ENCODE data around the gene RBM33. TPM values are rescaled to one million over a fixed set of nuclear protein-coding genes. Genes with fewer than 3 reads are reported as not detected.
A peak's percentile ranks its signal among the peaks of the same experiment; 100 is the strongest.

Gene RBM33
- total RNA-seq, 1 donor from 2014 or later, result 62.8 TPM

DNA sequence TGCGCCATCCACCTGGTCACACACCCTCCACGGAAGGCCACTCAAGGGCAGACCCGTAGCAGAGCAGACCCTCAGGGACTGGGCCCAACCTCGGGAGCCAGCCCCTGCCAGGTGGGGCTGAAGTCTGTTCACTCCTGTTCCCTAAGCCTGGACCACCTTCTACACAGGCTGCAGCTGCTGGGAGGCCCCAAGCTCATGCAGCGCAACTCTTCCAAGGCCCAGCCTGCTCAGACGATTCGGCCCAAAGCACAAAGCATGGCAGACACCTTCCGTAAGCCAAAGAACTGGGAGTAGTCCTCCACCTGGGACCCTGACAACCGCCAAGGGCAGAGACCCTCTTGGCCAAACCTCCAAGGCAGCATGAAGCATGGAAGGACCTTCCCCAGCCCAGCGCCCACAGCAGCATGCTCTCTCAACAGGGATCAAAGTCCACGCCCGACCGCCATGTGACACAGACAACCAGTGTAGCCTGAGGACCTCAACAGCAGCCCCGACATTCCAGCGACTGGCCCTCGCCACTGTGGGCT lies 156.3 kb downstream of the RBM33 start:
- intact Hi-C loops (cut with DNase I), result no loop called here
- peak; percentile 52 for DNase-seq
- TF ChIP-seq, protein P1, sequence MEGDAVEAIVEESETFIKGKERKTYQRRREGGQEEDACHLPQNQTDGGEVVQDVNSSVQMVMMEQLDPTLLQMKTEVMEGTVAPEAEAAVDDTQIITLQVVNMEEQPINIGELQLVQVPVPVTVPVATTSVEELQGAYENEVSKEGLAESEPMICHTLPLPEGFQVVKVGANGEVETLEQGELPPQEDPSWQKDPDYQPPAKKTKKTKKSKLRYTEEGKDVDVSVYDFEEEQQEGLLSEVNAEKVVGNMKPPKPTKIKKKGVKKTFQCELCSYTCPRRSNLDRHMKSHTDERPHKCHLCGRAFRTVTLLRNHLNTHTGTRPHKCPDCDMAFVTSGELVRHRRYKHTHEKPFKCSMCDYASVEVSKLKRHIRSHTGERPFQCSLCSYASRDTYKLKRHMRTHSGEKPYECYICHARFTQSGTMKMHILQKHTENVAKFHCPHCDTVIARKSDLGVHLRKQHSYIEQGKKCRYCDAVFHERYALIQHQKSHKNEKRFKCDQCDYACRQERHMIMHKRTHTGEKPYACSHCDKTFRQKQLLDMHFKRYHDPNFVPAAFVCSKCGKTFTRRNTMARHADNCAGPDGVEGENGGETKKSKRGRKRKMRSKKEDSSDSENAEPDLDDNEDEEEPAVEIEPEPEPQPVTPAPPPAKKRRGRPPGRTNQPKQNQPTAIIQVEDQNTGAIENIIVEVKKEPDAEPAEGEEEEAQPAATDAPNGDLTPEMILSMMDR (IDR thresholded peaks at IDR 0.05), result no peak
- no peaks in the 10 kb centered on the region for H3K9me3 ChIP-seq
- peaks cover 61% of the 10 kb centered on the region for H3K27me3 ChIP-seq
- no peaks in the 10 kb centered on the region for H3K36me3 ChIP-seq
- no peak for ATAC-seq
- H3K4me1 ChIP-seq, result peaks cover 16% of the 10 kb centered on the region
- no peak overlapping the region for H3K4me3 ChIP-seq
- no peak overlapping the region for H3K27ac ChIP-seq

GRCh38 chr7:155802291-155802690 lies 157.8 kb downstream of the RBM33 start:
- H3K4me3 ChIP-seq, result no peak overlapping the region
- no peak overlapping the region for H3K27ac ChIP-seq
- H3K9me3 ChIP-seq, result no peaks in the 10 kb centered on the region
- no peak for ATAC-seq
- no peaks in the 10 kb centered on the region for H3K36me3 ChIP-seq
- peaks cover 25% of the 10 kb centered on the region for H3K4me1 ChIP-seq
- H3K27me3 ChIP-seq, result peaks cover 65% of the 10 kb centered on the region
- DNase-seq, result no peak
- intact Hi-C loops (cut with DNase I), result no loop called here
- TF ChIP-seq, protein P1 (IDR thresholded peaks at IDR 0.05), result no peak

- ATAC-seq (no peak), DNase-seq (peak; percentile 64)
- intact Hi-C loops (cut with DNase I), result no loop called here
- TF ChIP-seq, protein P1 (IDR thresholded peaks at IDR 0.05), result no peak
- Histone ChIP-seq H3K9me3 (no peaks in the 10 kb centered on the region), H3K27ac (peak overlapping the region; percentile 79), H3K4me1 (peaks cover 30% of the 10 kb centered on the region), H3K27me3 (peaks cover 72% of the 10 kb centered on the region), H3K36me3 (no peaks in the 10 kb centered on the region), H3K4me3 (peak overlapping the region; percentile 32)
Observed at GRCh38 chr7:155802906-155803417, 158.5 kb downstream of the RBM33 start.

GRCh38 chr7:155803418-155804376 lies 159.2 kb downstream of the RBM33 start:
- Histone ChIP-seq H3K9me3 (no peaks in the 10 kb centered on the region), H3K27ac (peak overlapping the region; percentile 79), H3K36me3 (no peaks in the 10 kb centered on the region), H3K27me3 (peaks cover 79% of the 10 kb centered on the region), H3K4me1 (peaks cover 33% of the 10 kb centered on the region), H3K4me3 (peak overlapping the region; percentile 42)
- TF ChIP-seq, protein P1 (IDR thresholded peaks at IDR 0.05), result no peak
- intact Hi-C loops (cut with DNase I), result no loop called here
- DNase-seq (peak; percentile 94), ATAC-seq (peak; percentile 81)

DNA sequence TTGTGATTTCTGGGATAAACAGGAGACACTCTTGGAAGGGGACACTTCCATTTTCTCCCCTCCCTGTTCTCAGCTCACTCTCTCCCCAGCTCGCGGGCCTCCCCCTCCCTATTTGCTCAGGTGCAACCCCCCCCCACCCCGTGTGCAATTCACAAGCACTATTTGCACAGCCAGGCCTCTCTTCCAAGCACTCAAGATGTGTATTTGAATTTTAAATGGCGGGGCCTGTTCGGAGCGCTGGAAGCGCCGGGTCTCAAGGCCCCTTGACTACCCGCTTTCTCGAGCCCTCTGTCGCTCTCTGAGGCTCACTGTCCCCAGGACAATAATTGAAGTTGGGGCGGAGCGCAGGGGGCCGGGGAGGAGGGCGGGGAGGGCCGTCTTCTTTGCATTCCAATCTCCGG lies 160.0 kb downstream of the RBM33 start:
- Histone ChIP-seq H3K27me3 (peaks cover 86% of the 10 kb centered on the region), H3K4me1 (peaks cover 38% of the 10 kb centered on the region), H3K9me3 (no peaks in the 10 kb centered on the region), H3K36me3 (no peaks in the 10 kb centered on the region), H3K27ac (peak overlapping the region; percentile 79), H3K4me3 (peak overlapping the region; percentile 42)
- peak; percentile 2 for ATAC-seq
- TF ChIP-seq, protein P1 (IDR thresholded peaks at IDR 0.05), result no peak
- intact Hi-C loops (cut with DNase I), result no loop called here
- DNase-seq, result no peak
